HG03439 (cell line): Measurements from ENCODE around the gene RABEP2.
"Not testable (repeated sequence)": the region's sequence is repeated elsewhere in the genome, so short reads cannot be mapped to it uniquely, and the experiment has no call there.

ENCODE experiments used
- ATAC-seq: cut with Tn5 transposase; IDR thresholded peaks from one replicate; pipeline ENCODE4 v1.9.1; 2021; ENCODE audit warnings: mild to moderate bottlenecking, moderate library complexity; ENCODE audit not compliant: unreplicated experiment

The RABEP2 gene, protein sequence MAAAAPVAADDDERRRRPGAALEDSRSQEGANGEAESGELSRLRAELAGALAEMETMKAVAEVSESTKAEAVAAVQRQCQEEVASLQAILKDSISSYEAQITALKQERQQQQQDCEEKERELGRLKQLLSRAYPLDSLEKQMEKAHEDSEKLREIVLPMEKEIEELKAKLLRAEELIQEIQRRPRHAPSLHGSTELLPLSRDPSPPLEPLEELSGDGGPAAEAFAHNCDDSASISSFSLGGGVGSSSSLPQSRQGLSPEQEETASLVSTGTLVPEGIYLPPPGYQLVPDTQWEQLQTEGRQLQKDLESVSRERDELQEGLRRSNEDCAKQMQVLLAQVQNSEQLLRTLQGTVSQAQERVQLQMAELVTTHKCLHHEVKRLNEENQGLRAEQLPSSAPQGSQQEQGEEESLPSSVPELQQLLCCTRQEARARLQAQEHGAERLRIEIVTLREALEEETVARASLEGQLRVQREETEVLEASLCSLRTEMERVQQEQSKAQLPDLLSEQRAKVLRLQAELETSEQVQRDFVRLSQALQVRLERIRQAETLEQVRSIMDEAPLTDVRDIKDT

DNA sequence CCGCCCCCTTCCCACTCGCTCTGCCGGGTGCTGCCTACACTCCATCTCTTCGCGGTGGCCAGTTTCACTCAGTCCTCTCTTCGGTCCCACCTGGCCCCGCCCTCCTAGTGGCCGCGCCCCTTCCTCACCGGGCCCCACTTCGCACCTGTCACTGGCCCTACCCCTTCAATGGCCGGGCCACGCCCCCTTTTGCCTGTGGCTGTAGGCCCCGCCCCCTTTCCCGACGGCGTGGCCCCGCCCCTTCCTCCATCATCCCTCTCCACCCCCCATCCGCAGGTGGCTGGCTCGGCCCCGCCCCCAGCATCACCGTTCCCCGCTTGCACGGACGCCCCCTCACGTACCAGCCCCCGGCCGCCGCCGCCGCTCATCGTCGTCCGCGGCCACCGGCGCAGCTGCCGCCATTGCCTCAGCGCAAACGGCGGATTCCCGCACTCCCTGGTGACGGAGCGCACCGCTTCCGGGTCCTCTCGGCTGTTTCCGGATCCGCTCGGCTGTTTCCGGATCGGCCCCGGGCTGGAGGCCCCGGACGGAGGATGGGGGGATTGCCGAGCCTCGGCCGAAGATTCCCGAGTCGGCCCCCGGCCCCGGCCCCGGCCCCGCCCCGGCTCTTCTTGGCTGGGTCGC, at the start of gene RABEP2:
Gene RABEP2, minus strand, starts transcription at position 477 of the 624 bp plus-strand sequence. Its CDS starts 75 bp downstream, at position 402.
- peak; percentile 64 for ATAC-seq

DNA sequence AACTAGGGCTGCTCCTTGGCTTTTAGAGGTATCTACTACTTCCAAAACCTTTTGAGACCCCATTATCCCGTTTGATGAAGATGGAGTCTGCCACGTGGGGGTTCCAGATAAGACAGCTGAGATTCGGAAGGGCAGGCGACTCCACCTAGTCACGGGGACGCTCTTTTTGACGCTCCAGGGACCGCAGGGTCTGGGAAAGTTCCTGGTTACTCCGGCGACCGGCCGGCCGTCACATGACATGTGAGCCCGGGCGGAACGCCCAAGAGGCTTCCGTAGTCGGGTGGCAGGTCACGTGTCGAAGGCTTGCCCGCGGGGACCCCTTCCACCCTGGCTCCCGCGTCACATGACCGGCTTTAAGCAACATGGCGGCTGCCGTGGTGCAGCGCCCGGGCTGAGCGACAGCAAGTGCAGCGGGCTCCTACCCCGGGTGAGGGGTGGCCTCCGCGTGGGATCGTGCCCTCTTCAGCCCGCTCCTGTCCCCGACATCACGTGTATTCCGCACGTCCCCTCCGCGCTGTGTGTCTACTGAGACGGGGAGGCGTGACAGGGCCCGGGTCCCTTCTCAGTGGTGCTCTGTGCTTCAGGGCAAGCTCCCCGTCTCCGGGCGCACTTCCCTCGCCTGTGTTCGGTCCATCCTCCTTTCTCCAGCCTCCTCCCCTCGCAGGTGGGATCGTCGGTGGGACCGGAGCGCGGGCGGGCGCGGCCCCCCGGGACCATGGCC, 49.6 kb upstream of the RABEP2 start, which contains the start of gene SPNS1:
Gene SPNS1, plus strand, starts transcription at position 342 of the 721 bp plus-strand sequence. Its CDS starts 374 bp downstream, at position 716.
- ATAC-seq, result peak; percentile 86

DNA sequence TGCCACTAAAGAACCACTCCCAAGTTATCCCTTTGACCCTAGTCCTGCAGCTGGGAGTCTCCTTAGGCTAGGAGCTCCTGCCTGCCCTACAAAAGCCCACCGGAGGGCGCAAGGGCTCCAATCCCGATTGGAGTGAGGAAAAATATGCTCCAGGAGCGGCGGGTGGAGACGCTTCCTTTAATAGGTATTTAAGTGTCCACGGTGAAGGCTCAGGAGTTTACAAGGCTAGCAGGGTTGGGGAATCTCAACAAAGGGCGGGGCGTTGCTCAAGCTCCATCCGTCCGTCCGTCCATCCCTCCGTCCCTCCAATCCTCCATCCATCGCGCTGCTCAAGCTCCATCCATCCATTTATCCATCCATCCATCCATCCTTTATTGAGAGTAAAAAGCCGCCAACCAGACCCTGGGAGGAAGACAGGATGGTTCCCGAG, 49.0 kb upstream of the RABEP2 start:
- ATAC-seq, result peak; percentile 20

DNA sequence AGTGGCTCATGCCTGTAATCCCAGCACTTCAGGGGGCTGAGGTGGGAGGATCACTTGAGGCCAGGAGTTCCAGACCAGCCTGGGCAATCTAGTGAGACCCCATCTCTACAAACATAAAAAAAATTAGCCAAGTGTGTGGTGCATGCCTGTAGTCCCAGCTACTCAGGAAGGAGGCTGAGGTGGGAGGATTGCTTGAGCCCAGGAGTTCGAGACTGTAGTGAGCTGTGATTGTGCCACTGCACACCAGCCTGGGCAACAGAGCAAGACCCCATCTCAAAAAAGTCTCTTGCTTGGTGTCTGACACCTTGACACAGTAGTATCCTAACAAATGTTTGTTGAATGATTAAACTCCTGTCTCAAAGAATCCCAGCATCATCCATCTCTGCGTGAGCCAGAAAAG, 44.7 kb upstream of the RABEP2 start:
- ATAC-seq, result not testable (repeated sequence)

DNA sequence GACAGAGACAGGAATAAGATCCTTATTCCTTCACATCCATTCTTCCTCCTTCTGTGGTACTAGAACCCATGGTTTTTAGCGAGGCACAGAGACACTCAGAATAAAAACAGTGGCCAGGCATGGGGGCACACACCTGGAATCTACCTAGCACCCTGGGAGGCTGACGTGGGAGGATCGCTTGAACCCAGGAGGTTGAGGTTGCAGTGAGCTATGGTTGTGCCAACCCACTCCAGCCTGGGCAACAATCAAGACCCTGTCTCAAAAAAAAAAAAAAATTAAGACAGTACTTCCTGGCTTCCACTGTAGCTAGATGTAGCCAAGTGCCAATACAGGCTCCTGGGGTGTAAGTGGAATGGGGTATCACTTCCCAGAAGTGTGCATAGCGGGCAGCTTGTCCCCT, 42.1 kb upstream of the RABEP2 start:
- ATAC-seq, result no peak

DNA sequence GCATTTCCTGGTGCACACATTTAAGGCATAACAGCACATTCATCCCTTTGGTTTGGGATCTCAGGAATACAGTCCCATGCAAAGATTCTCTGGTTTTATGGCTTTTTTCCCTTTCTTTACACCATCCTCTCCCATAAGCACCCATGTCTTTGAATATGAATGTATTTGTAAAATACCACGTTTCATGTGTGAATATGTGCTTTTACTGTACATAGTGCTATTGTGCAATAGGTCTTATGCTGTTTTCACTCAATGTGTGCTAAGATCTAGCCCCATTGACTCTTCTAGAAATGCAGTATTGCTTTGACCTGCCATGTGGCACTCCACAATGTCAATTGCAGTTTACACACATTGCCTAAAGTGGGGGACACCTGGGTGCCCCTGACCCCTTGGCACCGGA, 39.5 kb upstream of the RABEP2 start:
- ATAC-seq, result no peak

DNA sequence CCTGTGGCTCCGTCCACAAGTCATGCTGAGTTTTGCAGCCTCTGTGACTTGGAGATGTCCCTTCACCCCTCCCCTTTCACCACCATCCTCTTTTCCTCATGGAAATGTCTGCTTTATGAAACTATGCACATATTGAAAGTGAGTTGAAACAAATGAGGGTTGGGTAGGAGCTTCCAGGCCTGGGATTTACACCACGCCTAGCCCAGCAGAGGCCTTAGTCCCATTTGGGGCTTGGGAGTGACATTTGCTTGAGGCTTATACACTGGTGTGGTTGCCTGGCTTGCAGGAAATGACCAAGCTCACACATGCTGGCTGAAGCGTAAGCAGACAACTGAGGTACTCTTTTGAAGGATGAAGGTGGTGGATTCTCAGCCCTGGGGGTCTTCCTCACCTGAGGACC, 39.0 kb upstream of the RABEP2 start:
- ATAC-seq, result no peak

DNA sequence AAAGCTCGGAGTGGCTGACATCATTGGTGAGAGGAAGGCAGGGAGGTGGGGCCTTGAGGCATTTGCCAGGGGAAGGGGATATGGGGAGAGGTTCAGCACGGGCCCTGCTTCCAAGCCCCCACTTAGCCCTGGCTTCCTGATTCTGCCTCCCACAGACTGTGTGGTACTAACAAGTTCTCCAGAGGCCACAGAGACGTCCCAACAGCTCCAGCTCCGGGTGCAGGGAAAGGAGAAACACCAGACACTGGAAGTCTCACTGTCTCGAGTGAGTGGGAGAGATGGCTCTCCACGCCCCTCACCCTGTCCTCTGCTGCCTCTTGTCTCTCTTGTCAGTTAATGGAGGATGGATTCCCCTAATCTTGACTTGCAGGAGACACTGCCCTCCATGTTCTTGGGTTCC, 33.8 kb upstream of the RABEP2 start:
- no peak for ATAC-seq

DNA sequence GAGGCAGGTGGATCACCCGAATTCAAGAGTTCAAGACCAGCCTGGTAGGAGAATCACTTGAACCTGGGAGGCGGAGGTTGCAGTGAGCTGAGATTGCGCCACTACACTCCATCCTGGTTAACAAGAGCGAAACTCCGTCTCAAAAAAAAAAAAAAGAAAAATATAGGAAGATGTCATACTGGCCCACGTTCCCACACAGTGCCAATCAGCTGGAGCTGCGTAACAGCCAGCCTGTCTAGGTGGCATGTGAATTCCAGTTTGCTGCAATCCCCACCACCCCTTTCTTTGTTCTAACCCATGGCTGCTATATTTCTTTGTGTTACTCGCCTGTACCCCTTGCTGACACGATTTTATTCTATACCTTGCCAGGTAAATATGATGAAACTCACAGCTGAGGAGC, 33.2 kb upstream of the RABEP2 start:
- ATAC-seq, result no peak

DNA sequence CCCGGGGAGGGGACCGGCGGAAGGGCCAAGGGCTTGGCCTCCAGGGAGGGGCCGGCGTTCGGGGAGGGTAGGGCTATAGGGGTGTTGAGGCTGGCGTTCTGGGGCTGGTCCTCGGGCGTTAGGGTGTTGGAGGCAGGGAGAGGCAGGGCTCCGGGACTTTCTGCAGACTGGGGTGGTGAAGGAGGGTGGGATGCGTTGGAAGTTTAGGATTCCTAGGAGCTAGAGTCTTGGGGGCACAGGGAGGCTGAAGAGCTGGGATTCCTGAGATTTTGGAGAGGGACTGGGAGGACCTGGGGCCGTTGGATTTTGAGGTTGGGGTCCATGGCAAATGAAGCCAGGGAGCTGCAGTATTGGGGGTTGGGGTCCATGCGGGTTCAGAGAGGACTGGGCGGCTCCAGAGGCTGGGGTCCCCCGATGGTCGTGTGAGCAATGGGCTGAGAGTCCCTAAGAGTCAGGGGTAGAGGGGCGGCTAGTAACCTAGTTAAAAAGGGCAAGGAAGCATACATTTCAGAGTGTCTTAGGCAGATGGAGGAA, 26.4 kb upstream of the RABEP2 start:
- no peak for ATAC-seq

DNA sequence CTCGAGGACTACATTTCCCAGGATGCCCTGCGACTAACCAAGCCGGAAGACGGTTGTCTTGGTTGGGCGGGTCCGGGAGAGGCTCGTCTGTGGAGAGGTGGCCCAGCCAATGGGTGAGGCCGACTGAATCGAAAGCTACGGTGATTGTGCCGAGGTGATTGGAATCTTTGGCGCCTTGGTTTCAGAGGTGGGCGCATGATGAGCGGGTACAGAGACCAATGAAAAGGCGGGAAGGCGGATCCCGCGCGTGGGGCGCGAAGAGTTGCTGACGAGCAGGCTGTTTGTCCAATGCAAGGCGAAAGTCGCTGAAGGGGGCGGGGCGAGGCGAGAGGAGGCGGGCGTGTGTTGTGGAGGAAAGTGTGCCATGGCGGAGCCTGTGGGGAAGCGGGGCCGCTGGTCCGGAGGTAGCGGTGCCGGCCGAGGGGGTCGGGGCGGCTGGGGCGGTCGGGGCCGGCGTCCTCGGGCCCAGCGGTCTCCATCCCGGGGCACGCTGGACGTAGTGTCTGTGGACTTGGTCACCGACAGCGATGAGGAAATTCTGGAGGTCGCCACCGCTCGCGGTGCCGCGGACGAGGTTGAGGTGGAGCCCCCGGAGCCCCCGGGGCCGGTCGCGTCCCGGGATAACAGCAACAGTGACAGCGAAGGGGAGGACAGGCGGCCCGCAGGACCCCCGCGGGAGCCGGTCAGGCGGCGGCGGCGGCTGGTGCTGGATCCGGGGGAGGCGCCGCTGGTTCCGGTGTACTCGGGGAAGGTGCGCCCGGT, 25.8 kb upstream of the RABEP2 start, which contains the start of gene NFATC2IP:
Gene NFATC2IP, plus strand, starts transcription at position 290 of the 762 bp plus-strand sequence. Its CDS starts 75 bp downstream, at position 365.
- ATAC-seq, result peak; percentile 91

DNA sequence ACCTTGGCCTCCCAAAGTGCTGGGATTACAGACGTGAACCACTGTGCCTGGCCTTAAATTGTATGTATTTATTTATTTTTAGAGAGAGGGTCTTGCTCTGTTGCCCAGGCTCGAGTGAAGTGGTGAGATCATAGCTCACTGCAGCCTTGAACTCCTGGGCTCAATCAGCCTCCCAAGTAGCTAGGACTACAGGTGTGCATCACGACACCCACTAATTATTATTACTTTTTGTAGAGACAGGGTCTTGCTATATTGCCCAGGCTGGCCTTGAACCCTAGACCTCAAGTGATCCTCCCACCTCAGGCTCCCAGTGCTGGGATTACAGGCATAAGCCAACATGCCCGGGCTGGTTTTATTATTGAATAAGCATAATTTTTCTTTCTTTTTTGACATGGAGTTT, 21.6 kb upstream of the RABEP2 start:
- no peak for ATAC-seq

DNA sequence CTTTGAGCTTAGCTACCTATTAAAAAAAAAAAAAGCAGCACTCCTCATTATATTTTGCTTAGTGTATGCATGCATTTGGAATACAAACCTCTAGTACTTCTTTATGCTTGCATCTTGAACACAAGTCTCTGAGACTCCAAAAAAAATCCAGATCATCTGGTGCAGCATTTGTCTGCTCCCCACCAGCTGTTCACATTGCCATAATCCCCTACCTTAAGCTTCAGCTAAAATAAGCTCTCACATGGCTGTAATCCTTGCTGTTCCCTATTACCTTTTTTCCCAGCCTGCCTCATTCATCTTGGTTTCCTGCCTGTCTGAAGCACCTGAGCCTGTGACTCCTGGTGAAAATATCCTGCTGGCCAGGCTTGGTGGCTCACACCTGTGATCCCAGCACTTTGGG, 18.2 kb upstream of the RABEP2 start:
- no peak for ATAC-seq

DNA sequence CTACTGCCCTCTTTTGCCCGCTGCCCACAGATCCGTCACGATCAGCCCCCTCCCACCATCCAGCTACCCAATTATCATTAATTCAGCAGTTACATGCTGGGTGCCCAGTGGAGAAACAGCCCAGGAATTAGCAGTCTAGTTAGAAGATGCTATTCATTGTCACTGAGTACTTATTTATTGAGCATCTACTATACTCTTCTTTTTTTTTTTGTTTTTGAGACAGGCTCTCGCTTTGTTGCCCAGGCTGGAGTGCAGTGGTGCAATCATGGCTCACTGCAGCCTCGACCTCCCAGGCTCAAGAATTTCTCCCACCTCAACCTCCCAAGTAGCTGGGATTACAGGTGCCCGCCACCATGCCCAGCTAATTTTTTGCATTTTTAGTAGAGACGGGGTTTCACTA, 14.8 kb upstream of the RABEP2 start:
- ATAC-seq, result not testable (repeated sequence)

DNA sequence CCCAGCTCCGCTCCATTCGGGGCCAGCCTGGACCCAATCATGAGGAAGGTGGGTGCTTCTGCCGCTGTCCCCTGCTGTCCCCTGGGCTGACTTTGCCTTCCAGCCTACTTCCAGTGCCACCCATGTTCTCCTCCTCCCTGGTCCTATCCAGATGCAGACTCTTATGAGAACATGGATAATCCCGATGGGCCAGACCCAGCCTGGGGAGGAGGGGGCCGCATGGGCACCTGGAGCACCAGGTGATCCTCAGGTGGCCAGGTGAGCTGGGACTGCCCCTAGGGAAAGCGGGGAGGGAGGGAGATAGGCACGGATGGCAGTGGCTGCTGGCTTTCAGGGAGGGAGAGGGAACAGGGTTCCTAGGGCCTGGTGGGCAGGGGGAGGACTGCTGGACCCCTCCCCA, 13.7 kb upstream of the RABEP2 start:
- ATAC-seq, result no peak

DNA sequence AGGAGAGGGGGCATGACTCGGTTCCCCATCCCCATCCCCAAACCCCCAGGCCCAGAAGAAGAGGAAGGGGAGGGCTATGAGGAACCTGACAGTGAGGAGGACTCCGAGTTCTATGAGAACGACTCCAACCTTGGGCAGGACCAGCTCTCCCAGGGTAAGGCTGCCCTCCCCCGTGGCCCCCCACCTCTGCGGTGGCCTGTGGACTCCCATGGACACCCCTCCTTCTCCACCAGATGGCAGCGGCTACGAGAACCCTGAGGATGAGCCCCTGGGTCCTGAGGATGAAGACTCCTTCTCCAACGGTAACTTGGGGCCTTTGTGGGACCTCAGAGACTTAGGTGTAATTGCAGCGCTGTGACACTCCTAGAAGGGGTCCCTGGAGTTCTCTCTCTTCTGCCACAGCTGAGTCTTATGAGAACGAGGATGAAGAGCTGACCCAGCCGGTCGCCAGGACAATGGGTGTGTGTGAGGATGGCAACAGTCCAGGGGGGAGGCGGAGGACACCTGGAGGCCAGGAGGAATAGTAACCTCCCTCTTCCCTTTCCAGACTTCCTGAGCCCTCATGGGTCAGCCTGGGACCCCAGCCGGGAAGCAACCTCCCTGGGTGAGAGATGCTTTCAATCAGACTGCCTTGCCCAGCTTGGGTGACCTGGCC, 12.3 kb upstream of the RABEP2 start:
- ATAC-seq, result no peak

DNA sequence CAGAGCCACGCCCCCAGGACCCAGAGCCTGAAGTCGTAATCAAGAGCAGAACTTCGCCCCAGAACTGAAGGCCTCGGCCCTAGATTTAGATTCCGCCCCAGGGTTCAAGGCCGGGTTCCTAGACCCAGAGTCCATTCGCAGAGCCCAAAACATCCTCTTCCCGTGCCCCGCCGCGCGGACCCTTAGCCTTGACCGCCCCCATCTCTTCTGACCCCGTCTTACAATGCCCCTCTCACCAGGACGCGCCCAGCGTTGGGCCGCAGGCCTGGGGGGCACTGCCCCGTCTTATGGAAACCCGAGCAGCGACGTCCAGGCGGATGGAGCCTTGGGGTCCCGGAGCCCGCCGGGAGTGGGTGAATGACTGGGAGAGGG, 11.7 kb upstream of the RABEP2 start:
- no peak for ATAC-seq

DNA sequence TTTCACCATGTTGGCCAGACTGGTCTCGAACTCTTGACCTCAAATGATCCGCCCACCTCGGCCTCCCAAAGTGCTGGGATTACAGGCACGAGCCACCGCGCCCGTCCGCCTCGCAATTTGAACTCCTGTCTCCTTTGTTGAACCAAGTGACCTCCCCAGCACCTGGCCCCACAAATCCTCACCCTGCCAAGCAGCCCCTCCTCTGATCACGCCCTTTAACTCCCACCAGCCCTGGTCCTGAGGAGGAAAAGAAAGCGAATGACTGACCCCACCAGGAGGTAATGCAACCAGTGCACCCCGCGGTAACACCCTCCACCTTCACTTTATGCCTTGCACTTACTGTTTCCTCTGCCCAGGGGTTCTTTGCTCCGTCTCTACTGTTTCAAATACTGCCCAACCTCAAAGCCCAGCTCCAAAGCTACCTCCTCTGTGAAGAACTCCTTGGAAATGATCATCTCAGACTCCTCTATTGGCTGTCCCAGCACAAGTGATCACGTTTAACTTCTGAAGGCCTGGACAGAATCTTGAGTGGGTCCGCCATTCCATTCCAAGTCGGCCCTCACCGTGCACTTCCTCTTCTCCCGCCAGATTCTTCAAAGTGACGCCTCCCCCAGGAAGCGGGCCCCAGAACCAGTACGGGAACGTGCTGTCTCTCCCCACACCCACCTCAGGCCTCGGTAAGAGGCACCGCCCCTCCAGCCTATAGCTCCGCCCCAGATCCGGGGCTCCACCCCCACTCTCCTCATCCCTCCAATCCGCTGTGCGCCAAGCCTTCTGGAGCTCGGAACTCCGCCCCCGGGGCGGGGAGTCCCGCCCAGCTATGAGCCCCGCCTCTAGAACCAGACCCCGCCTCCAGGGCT, 11.1 kb upstream of the RABEP2 start:
- ATAC-seq, result peak; percentile 68

DNA sequence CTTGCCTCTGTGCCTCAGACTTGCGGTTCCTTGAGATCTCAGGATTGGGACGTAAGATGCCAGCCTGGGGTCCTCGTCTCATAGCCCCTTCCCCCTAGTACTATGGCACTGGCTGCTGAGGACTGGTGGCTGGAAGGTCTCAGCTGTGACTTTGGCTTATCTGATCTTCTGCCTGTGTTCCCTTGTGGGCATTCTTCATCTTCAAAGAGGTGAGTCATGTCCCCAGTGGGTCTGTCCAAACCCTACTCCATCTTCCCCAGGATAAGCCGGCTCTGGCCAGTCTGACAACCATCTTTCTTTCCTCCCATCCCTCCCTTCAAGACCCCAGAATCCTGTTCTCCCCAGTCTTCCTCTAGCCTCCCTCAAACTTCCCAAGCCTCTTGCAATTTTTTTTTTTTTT, 10.3 kb upstream of the RABEP2 start:
- no peak for ATAC-seq
